Epithelial cell of esophagus (primary cell): ENCODE data around the gene GLIPR1L2.
A peak's percentile ranks its signal among the peaks of the same experiment; 100 is the strongest.
"Not testable (repeated sequence)": the region's sequence is repeated elsewhere in the genome, so short reads cannot be mapped to it uniquely, and the experiment has no call there.

Experiments used
- DNase-seq: peaks from one replicate; pipeline ENCODE4 v3.0.0; 2010; ENCODE audit warnings: low read depth
- H3K4me3 ChIP-seq: 2 replicates; pipeline ENCODE4 v1.5.1; 2011; ENCODE audit warnings: mild to moderate bottlenecking, low read length, control low read depth
- CTCF ChIP-seq: IDR thresholded peaks from 2 replicates; pipeline ENCODE4 v1.5.1; 2011; ENCODE audit warnings: low read depth, mild to moderate bottlenecking, low read length, control low read depth, inconsistent platforms; ENCODE audit not compliant: insufficient read depth; ENCODE audit errors: missing control alignments

The GLIPR1L2 gene

GRCh38 chr12:75457191-75457590 lies 66.3 kb downstream of the GLIPR1L2 start:
- H3K4me3 ChIP-seq = no peak overlapping the region
- DNase-seq = no peak
- TF ChIP-seq CTCF = no peak

GRCh38 chr12:75457866-75458265 lies 67.0 kb downstream of the GLIPR1L2 start:
- not testable (repeated sequence) for H3K4me3 ChIP-seq, DNase-seq

DNA sequence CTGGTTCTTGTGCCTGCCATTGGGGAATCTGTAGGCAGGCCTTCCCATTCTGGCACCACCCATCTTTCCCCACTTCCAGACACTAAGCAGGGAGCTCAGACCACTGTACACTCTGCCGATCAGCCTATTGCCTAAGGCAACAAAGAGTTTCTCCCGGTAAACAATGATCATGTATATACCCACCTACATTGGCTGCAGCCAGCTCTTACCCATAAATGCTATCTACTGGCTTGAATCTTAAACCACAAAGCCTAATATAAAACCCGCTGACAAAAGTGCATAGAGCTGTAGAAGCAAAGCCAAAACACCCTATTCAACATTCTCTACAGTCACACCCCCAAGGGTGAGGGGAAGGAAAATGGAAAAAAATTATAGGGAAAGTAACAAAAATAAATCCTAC lies 68.9 kb downstream of the GLIPR1L2 start:
- no peak for DNase-seq
- no peak for TF ChIP-seq CTCF
- H3K4me3 ChIP-seq = no peak overlapping the region

DNA sequence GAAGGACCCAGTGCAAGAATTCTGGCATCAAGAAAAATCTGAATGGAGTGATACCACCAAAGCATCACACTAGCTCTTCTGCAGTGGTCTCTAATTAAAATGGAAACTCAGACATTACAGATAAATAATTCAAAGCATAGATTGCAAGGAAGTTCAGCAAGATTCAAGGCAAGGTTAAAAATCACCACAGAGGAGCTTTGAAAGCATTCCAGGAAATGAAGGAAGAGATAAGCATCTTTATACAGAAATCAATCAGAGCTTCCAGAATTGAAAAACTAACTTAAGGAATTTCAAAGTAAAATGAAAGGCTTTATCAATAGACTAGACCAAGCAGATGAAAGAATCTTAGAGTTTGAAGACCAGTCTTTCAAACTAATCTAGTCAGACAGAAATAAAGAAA lies 69.3 kb downstream of the GLIPR1L2 start:
- no peak overlapping the region for H3K4me3 ChIP-seq
- DNase-seq = no peak
- no peak for TF ChIP-seq CTCF

GRCh38 chr12:75471902-75472890 lies 81.3 kb downstream of the GLIPR1L2 start:
- no peak for DNase-seq
- TF ChIP-seq CTCF = no peak
- H3K4me3 ChIP-seq = no peak overlapping the region

DNA sequence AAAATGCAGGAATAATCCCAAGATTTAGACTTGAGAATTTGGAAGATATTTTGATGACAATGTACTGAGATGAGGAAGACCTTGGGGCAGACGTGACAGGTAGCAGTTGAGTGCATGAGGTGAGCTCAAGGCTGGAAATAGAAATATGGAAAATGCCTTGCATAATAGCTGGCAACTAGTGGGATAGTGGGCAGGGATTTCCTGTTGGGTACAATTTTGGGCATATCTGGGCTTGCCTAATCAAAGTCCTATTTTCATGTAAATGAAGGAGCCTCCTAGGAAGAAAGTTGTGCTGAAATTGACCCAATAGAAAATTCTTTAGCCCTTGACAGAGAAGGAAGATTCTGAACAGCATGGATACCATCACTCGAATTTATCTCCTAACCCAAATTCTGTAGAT lies 83.2 kb downstream of the GLIPR1L2 start:
- TF ChIP-seq CTCF = no peak
- H3K4me3 ChIP-seq = no peak overlapping the region
- peak; percentile 70 for DNase-seq

GRCh38 chr12:75476071-75476470 lies 85.2 kb downstream of the GLIPR1L2 start:
- DNase-seq = no peak
- no peak overlapping the region for H3K4me3 ChIP-seq
- no peak for TF ChIP-seq CTCF
